GM21381 (cell line): ENCODE measurements around the gene LZTR1.
"Not testable (repeated sequence)": the region's sequence is repeated elsewhere in the genome, so short reads cannot be mapped to it uniquely, and the experiment has no call there.

ENCODE experiments used
- ATAC-seq: cut with Tn5 transposase; IDR thresholded peaks from one replicate; pipeline ENCODE4 v1.9.1; 2021; ENCODE audit warnings: mild to moderate bottlenecking, moderate library complexity; ENCODE audit not compliant: unreplicated experiment

LZTR1 gene

GRCh38 chr22:20995329-20996030, 13.4 kb downstream of the LZTR1 start:
- no peak for ATAC-seq

- no peak for ATAC-seq
Measured at GRCh38 chr22:20996031-20996410, 13.9 kb downstream of the LZTR1 start.

DNA sequence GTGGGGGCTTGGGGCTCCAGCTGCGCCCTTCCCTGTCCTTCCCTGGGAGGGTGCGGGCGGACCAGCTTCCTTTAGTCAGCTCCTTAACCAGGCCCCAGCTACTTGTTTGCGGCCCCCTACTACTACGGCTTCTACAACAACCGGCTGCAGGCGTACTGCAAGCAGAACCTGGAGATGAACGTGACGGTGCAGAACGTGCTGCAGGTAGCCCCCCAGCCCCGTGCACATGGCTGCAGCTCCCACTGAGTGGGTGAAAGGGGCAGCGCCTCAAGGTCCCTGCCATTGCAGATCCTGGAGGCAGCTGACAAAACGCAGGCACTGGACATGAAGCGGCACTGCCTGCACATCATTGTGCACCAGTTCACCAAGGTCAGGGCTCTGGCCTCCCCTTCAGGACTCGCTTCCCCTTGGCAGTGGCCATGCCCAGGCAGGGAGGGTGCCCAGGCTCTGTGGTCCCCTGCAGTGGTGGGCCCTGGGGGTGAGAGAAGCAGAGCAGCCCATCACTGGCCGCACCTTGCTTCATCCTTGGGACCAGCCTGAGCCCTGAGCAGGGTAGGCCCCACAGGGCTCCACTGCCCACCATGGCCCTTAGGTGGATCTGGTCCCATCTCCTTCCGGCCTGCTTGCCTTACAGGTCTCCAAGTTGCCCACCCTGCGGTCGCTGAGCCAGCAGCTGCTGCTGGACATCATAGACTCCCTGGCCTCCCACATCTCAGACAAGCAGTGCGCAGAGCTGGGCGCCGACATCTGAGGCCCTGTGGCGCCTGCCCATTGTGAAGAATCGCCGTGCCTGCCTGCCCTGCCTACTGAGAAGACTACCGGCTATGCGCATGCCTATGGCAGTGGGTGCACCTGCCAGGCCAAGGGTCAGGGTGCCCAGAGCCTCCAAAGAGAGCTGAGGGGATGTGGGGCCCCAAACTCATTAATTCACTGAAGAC, 14.8 kb downstream of the LZTR1 start:
- no peak for ATAC-seq

DNA sequence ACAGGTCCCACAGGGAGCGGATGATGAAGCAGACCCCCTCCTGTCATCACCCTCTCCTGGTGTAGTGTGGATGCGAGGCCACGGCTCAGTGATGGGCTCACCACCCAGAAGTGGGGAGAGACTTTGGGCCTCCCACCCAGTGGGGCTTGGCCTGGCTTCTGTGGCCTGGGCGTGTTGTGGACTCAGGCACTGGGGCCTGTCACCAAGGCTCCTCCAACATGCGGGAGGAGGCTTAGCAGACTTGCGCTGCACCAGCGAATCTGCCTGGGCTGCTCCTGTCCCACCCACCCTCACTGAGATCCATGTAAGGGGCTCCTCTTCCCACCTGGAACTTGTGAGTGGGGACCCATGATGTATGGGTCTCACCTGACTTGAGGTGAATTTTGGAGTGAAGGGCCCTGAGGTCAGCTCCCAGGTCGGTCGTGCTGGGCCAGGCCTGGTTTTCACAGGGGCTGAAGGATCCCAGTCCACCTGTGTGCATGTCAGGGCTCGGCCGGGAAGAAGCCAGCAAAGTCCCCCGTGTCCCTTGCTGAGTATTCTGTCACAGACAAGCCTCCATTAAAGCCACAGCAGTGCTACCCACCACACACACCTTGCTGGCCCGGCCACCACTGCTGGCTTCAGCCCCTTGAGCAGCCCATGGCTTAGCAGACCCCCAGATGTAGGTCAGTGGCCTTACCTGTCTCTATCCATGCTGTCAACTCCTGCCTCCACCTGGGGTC, 15.6 kb downstream of the LZTR1 start:
- ATAC-seq = no peak

DNA sequence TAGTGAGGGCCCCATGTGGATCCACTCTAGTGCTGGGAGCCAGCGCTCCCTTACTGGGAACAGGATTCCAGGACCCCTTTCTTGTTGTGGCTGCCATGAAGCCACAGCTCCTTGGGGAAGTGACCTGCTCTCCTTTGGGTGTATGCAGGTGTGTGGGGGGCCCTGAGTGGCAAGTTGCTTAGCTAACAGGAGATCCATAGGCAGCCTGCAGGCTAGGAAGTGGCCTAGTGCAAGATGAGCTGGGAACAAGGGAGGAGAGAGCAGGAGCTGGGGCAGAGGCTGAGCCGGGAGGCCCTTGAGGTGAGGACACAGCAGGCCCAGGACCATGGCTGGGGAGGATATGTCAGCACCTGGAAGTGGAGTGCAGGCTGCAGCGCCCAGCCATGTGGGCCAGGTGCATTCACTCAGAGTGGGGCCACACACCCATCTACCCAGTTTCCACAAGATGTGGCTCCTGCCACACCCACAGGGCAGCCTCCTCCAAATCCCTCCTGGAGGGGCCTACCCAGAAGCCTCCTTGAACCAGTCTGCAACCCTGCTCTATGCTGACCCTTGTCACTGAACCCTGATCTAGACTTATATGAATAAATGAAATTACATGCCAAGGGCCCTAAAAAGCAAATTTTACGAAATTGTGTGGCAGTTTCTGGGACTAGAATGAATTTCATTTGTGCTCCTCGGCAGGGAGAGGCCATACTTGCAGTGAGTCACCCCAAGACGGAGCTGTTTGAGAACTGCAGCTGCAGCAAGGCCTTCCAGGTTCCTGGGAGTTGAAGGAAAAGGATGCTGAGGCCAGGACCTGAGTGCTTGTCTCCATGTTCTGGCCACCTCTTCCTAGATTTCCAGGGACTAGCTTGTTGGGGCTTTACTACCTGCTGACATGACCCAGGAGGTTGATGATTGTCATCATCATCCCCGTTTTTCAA, 16.6 kb downstream of the LZTR1 start:
- ATAC-seq = no peak

DNA sequence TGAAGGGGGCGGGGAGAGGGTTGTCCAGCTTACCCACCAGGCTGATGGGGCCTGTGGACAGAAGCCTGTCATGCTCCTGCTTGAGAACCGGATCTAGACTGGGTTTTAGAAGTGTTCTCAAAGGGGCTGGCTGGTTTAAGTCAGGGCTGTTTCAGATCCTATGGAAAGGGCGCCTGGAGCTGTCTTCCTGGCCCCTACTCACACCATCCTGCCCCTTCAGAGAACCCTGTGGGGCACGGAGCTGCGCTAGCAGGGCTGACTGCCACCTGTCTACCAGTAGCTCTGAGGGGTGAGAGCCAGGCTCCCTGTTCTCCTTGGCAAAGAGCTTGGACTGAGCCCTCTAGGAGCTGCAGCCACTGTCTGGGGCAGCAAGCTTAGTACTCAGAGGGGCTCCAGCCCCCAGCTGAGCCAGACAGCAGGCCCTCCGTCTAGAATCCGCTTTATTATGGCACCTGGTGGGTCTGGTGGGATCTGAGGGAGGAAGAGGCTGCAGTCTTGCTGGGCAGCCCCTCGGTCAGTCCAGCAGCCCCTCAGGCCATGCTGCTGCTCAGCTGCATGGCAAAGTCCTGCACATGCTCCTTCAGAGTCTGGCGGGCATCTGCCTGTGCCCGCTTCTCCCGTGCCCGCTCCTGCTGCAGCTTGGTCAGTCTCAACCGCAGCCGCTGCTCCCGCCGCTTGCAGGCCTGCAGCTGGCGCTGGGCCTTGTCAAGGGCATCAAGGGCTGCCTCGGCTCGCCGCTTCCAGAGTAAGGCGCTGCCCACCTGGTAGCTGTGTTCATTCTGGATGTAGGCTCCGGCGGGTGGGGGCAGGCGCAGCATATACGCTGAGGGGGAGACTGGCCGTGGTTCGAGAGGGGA, 17.5 kb downstream of the LZTR1 start:
- no peak for ATAC-seq

DNA sequence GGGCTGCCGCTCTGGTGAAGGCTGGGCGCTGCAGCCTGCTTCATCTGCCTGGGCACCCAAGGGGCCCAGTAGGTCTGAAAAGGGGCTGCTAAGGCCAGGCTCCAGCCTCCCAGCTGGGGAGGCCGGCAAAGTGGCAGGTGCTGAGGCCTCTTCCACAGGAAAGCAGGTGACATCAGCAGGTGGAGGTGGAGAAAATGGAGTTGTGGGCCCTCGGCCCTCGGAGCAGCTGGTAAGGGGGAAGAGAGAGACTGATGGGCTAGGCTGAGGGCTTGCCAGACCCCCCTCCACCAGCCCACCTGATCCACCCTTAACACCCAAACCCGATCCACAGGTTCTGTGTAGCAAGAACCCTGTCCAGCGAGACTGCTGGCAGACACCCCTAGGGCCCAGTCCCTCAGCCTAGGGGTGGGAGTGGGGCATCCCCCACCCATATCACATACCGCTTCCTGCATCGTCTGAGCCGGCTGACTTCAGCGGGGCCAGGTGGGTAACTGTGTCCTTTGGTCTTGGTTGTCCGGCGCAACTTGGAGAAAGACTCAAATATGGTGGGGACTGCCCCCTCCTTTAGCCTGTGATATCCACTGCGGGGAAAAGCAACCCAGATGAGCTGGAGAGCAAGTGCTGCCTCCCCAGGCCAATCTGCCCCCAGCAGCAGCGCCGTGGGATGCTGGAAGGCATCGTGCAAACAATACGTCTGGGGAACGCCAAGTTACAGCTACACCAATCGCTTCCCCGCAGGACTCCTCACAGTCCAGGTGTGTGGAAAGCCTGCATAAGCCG, 18.3 kb downstream of the LZTR1 start:
- no peak for ATAC-seq

DNA sequence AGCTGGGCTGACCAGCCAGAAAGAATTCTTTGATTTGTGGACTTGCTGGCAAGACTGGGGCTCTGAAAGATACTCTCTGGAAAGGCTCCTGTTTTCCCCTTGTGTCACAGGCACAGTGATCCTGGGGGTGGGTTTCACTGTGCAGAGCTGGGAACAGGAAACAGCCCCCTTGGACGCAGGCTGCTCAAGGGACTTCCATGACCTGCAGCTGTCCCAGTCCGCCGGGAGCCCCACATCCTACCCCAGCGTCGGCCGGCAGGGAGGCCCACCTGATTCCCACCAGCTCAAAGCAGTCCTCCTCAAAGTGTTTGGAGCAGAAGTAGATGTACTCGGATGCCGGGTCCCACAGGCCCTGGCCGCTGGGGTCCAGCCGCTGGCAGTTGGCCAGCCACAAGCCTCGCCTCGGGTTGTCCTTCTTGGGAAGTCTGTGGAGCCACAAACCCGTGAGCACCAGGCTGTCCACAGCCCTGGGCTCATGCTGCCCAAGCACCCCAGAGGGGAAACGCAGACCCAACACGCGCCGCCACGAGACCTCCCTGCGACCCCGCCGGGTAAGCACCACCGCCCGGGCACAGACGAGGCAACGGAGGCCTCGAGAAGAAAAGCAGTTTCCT, 19.0 kb downstream of the LZTR1 start:
- ATAC-seq = peak; percentile 7

DNA sequence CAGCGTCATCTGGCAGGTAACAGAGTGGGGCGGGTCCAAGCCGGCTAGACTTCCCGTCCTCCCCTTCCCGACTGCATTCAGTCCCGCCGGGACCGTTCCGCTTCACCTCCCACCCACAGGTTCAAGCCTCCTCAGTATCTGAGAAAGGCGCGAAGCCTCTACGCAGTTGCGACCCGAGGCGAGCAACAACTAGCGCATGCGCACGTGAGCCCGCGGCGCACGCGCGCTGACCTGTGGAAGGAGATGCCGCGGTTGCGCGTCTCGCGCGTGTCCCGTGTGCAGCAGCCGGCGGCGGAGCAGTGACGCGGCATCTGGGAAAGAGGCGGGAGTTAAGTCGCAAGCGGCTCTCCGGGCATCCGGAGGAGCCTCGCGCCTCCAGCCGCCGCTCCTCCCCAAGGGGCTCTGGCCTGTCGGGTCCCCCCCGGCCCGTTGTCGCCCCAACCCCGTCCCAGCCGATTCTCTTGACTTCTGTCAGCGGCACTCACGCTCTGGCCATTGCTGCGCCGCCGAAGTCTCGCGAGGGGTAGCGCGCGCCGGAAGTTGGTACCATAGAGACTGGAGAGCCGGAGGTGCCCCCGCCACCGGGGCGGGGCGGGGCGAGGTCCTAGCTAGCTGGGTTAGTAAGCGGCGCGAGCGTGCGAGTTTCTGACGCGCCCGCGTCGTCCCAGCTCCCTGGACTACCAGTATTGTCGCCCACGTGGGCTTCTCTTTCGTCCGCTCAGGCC, 19.7 kb downstream of the LZTR1 start, which contains the start of gene THAP7:
Gene THAP7 (minus strand): TSS at position 518 of the 725 bp plus-strand sequence. CDS start 207 bp downstream, at position 311.
- peak; percentile 82 for ATAC-seq

DNA sequence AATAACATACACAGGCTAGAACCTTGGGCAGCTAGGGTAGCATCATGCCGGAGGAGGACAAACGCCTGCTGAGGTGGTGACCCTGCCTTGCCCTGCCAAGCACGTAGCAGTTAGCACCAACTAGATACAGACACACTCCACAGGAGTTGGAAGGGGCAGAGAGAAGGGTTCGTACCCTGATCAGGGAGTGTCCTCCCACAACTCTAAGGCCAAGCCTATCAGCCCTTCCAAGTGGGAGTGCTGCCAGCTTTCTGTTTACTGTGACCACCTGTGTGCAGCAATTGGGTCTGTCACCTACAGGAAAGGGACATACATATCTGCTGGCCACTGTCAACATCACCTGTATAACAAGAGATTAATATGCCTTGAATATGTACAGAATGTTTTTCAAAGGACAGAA, 21.7 kb downstream of the LZTR1 start:
- no peak for ATAC-seq

DNA sequence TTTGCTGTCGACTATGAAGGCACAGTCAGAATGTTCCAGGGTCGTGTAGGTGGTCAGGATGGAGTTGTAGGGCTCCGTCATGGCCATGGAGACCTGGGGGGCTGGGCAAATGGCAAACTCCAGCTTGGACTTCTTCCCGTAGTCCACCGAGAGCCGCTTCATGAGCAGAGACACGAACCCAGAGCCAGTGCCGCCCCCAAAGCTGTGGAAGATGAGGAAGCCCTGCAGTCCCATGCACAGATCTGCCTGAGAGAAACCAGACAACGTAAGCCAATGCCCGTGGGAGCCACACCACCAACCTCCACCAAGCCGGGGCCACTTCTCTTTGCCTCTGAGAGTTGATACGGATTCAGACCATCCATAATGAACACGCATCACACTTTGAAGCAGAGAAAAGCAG, 27.1 kb downstream of the LZTR1 start:
- not testable (repeated sequence) for ATAC-seq

DNA sequence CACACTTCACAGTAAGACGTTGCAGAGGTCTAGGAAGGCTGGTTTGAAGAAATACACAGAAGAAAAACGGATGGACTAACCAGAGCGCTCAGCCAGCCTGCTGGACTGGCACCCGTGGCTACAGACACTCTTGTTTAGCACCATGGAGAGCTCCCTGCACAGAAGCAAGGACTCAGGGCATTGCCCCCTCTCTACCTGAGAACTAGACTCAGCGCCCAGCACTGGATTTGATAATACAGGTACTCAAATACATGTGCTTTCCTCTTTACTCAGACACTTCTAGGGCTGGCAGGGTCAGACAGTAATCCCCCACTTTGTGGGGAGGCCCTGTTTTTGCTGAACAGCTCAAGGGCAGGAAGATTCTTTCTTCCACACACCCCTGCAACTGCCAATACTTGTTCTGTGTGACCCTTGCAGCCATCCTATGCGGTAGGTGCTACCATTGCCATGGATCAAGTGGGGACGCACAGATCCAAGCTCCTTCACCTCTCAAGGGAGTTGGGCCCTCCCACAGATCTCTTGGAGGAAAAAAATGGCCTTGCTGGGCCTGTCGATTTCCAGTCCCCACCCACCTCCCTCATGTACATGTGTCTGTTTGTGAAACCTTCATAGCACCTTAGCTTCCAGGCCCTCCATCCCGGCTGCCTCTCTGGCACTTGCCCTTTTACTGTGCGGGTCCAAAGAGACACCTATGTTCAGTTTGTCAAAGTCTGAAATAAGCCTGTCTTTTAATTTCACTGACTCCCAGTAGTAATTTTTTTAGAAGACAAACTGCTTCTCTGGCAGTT, 27.7 kb downstream of the LZTR1 start:
- ATAC-seq = no peak

GRCh38 chr22:21010426-21011113, 28.5 kb downstream of the LZTR1 start:
- ATAC-seq = no peak

DNA sequence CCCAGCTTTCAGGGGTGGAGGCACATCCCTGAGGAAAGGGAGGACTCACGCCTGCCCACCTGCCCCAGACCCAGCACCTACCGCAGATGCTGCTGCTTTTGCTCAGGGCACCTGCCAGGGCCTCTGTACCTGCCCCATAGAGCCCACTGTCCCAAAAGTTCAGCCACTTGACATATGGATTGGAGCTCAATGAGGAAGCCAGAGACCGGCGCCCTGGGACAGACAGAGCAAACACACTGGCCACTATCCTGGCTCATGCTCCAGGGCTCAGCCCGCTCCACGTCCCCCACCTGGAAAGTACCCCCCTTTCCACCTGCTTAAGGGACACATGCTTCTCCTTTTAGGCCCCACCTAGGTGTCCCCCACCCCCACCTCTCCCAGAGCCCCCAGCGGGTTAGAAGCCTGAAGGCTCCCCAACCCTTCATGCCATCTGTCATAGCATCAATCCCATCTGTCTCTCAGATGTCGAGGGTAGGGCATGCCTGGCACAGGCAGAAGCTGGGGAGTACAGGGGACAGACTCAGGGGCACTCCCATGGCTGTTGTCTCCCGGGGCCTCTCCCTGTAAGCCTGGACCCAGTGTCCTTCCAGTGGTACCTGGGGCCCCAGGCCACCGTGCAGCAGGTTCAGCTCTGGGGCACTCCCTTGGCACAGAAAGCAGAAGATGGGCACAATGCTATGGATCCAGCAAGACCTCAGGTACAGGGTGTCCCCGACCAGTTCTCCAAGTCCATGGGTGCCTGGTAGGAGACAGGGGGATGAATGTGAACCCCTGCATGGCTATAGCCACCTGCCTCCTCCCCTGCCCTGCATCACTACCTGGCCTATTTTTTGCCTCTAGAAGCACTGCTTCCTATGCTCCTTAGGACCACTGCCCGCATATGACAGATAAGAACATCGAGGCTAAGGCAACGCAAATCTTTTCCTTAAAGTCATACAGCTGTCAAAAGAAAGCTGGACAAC, 30.6 kb downstream of the LZTR1 start:
- ATAC-seq = no peak

- ATAC-seq = peak; percentile 19
Measured at GRCh38 chr22:21013657-21014201, 31.6 kb downstream of the LZTR1 start.
